ENCODE results near the gene FAM111A. TPM values are rescaled to one million over a fixed set of nuclear protein-coding genes. Genes with fewer than 3 reads are reported as not detected.
A peak's percentile ranks its signal among the peaks of the same experiment; 100 is the strongest.

FAM111A gene
- total and polyA plus RNA-seq, 2 donors from 2014 or later = 14.2 to 42.2 TPM

DNA sequence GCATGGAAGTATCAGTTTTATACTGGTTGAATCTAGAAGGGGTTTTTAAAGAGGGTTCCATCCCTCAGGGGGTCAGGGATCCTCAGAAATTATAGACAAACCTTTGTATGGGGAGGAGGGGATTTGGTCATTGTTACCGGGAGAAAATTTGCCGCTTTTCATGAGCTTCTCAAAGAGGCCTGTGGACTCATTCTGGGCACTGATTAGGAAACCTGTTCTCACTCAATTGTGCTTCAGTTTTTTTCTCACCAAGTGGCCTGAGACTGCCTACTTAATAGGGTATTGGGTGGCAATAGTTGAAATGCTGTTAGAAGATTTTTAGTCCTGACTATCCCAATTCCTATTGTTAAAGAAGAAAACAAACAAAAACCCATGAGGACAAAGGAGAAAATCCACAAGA is 56.1 kb downstream of the FAM111A start:
- no peak overlapping the region for H3K9ac ChIP-seq (ENCODE audit: low read length in 3 of 3)
- FAIRE-seq = no peak
- TF ChIP-seq CTCF (IDR thresholded peaks at IDR 0.05; ENCODE audit: borderline replicate concordance, extremely low read depth, insufficient read depth) = no peak
- no peaks in the 10 kb centered on the region for H3K27me3 ChIP-seq (ENCODE audit: control insufficient read depth, insufficient read depth, low read length)
- no peak overlapping the region for H3K4me3 ChIP-seq (ENCODE audit: low read length in 3 of 3)
- H3K9me3 ChIP-seq (ENCODE audit: control insufficient read depth in 2 of 3, insufficient read depth in 1 of 3, low read length in 3 of 3) = no peaks in the 10 kb centered on the region
- H3K36me3 ChIP-seq (ENCODE audit: control insufficient read depth in 2 of 3, insufficient read depth in 3 of 3, low read length in 3 of 3) = peaks cover 9 to 30% (median 15%) of the 10 kb centered on the region in 3 donors
- H3K27ac ChIP-seq (ENCODE audit: low read depth in 2 of 2, low read length in 2 of 2) = no peak overlapping the region
- DNase-seq = no peak
- intact Hi-C loops (cut with DNase I) = no loop called here
- H3K4me1 ChIP-seq (ENCODE audit: control insufficient read depth in 2 of 3, insufficient read depth in 2 of 3, low read depth in 1 of 3, low read length in 3 of 3) = peaks cover 0 to 19% (median 11%) of the 10 kb centered on the region in 3 donors

DNA sequence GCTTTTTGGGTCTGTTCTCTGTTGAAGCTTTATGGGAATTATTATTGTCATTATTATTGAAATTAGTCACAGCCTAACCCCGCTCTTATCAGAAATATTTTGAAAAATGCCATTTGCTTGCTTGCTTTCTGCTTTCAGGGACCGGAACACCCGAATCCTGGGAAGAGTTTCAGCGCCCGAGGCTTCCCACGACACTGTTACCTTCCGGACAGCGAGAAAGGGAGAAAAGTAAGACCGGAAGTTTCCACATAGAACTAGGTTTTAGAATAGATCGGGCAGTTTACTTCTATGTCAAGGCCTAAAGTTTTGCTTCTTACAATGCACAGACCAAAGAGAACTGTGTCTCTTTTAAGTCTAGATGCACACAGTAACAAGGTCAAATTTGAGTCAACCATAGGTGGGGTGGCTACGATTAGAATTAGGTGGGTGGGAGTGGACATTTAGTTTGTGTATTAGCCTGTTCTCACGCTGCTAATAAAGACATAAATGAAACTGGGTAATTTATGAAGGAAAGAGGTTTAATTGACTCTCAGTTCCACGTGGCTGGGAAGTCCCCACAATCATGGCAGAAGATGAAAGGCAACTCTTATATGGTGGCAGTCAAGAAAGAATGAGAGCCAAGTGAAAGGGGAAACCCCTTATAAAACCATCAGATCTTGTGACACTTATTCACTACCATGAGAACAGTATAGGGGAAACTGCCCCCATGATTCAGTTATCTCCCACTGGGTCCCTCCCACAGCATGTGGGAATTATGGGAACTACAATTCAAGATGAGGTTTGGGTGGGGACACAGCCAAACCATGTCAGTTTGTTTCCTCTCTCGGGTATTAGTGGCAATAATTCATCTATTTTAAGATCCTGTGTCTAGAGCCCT is 57.1 kb downstream of the FAM111A start:
- Histone ChIP-seq H3K36me3 (ENCODE audit: control insufficient read depth in 2 of 3, insufficient read depth in 3 of 3, low read length in 3 of 3) (peaks cover 7 to 24% (median 17%) of the 10 kb centered on the region in 3 donors), H3K27me3 (ENCODE audit: control insufficient read depth, insufficient read depth, low read length) (no peaks in the 10 kb centered on the region), H3K9ac (ENCODE audit: low read length in 3 of 3) (no peak overlapping the region), H3K4me3 (ENCODE audit: low read length in 3 of 3) (no peak overlapping the region), H3K27ac (ENCODE audit: low read depth in 2 of 2, low read length in 2 of 2) (peak overlapping the region; percentile 2 to 37), H3K4me1 (ENCODE audit: control insufficient read depth in 2 of 3, insufficient read depth in 2 of 3, low read depth in 1 of 3, low read length in 3 of 3) (peaks cover 0 to 19% (median 11%) of the 10 kb centered on the region in 3 donors), H3K9me3 (ENCODE audit: control insufficient read depth in 2 of 3, insufficient read depth in 1 of 3, low read length in 3 of 3) (no peaks in the 10 kb centered on the region)
- intact Hi-C loops (cut with DNase I) = no loop called here
- FAIRE-seq (no peak), DNase-seq (peak in 2 of 5 donors; percentile 41 to 68)
- no peak for TF ChIP-seq CTCF (IDR thresholded peaks at IDR 0.05; ENCODE audit: borderline replicate concordance, extremely low read depth, insufficient read depth)

GRCh38 chr11:59200423-59200746 is 57.7 kb downstream of the FAM111A start:
- no peak for DNase-seq
- intact Hi-C loops (cut with DNase I) = no loop called here
- Histone ChIP-seq H3K9me3 (ENCODE audit: control insufficient read depth in 2 of 3, insufficient read depth in 1 of 3, low read length in 3 of 3) (no peaks in the 10 kb centered on the region), H3K4me1 (ENCODE audit: control insufficient read depth in 2 of 3, insufficient read depth in 2 of 3, low read depth in 1 of 3, low read length in 3 of 3) (peaks cover 0 to 19% (median 11%) of the 10 kb centered on the region in 3 donors), H3K9ac (ENCODE audit: low read length in 3 of 3) (no peak overlapping the region), H3K27me3 (ENCODE audit: control insufficient read depth, insufficient read depth, low read length) (no peaks in the 10 kb centered on the region), H3K27ac (ENCODE audit: low read depth in 2 of 2, low read length in 2 of 2) (peak overlapping the region in 1 of 2 donors; percentile 37), H3K4me3 (ENCODE audit: low read length in 3 of 3) (no peak overlapping the region), H3K36me3 (ENCODE audit: control insufficient read depth in 2 of 3, insufficient read depth in 3 of 3, low read length in 3 of 3) (peaks cover 3 to 23% (median 15%) of the 10 kb centered on the region in 3 donors)
- TF ChIP-seq CTCF (IDR thresholded peaks at IDR 0.05; ENCODE audit: borderline replicate concordance, extremely low read depth, insufficient read depth) = no peak
- no peak for FAIRE-seq
